ENCODE data around the gene TDO2.

The TDO2 gene

DNA sequence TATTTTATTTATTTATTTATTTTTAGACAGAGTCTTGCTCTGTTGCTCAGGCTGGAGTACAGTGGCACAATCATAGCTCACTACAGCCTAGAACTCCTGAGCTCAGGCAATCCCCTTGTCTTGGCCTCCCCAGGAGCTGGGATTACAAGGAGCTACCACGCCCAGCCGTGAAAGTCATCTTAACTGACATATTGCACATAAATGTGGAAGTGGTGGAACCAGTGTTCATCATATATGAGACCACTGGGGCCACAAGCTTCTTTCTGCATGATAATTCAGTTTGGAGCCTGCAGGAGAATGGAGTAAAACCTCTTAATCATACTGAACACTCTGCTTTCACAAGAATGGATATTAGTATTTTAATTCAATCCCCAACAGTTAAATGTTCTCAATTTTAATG lies 62.7 kb downstream of the TDO2 start:
- in situ Hi-C loops (cut with HindIII; ENCODE audit: low sequenced_read_pairs), result no loop called here
- TF ChIP-seq, protein P1, sequence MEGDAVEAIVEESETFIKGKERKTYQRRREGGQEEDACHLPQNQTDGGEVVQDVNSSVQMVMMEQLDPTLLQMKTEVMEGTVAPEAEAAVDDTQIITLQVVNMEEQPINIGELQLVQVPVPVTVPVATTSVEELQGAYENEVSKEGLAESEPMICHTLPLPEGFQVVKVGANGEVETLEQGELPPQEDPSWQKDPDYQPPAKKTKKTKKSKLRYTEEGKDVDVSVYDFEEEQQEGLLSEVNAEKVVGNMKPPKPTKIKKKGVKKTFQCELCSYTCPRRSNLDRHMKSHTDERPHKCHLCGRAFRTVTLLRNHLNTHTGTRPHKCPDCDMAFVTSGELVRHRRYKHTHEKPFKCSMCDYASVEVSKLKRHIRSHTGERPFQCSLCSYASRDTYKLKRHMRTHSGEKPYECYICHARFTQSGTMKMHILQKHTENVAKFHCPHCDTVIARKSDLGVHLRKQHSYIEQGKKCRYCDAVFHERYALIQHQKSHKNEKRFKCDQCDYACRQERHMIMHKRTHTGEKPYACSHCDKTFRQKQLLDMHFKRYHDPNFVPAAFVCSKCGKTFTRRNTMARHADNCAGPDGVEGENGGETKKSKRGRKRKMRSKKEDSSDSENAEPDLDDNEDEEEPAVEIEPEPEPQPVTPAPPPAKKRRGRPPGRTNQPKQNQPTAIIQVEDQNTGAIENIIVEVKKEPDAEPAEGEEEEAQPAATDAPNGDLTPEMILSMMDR (IDR thresholded peaks at IDR 0.05; ENCODE audit: low read depth, low read length), result no peak
- no peak overlapping the region for H3K4me3 ChIP-seq (ENCODE audit: low read depth, low read length)
- DNase-seq (ENCODE audit: low read depth, low spot score), result no peak

DNA sequence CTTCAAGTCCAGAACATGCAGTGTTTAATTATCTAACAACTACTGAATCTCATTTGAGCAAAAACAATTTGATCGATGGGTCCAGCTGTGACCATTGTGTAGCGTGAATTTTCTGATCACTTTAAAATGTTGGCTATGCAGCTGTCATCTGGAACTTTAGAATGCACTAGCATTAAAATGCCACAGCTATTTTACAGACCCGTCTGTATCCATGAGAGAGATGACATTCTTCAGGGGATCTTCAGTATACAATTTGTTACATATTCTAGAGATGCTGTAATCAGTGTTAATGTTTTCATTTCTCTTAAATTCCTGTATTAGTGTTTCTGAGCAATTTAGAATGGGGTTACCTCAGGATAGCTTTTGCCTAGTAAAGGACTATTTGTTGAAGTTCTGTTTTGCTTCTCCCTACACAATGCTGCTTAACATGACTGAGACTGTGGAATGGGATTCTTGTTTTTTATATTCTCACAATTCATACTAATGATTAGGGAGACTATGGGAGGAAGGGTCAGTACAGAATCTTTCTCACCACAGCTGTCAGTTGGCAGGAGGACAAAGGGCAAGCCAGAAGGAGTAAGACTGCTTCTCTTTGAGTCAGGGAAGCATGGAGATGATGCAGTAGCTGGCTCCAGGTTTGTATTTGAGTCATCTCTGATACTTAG lies 63.4 kb downstream of the TDO2 start:
- peak; percentile 29 for DNase-seq (ENCODE audit: low read depth, low spot score)
- H3K4me3 ChIP-seq (ENCODE audit: low read depth, low read length), result no peak overlapping the region
- in situ Hi-C loops (cut with HindIII; ENCODE audit: low sequenced_read_pairs), result no loop called here
- TF ChIP-seq, protein P1 (IDR thresholded peaks at IDR 0.05; ENCODE audit: low read depth, low read length), result no peak
